Measurements from ENCODE around the gene ABHD4. TPM values are rescaled to one million over a fixed set of nuclear protein-coding genes. Genes with fewer than 3 reads are reported as not detected.

The ABHD4 gene
- total and polyA plus RNA-seq, 2 of the 4 experiments (the other 2 are of a cell fraction), result 5.0 to 22.0 TPM

- peaks cover 8% of the 10 kb centered on the region for H3K4me1 ChIP-seq (ENCODE audit: control insufficient read depth, insufficient read depth, low read length)
- no peak overlapping the region for H3K4me3 ChIP-seq (ENCODE audit: insufficient read depth, low read depth, low read length)
- intact Hi-C loops (cut with micrococcal nuclease) (loop anchor here (1.0 to 2.0 kb wide), 4 partner anchors 84 to 284 kb away; partner anchors contain the start of gene OXA1L), in situ Hi-C loops (cut with MboI; ENCODE audit: low sequenced_read_pairs) (loop anchor here (5.0 kb wide), 1 partner anchor 288 kb away; no protein-coding TSS in a partner anchor), dilution Hi-C loops (cut with HindIII; ENCODE audit: low sequenced_read_pairs, unreplicated experiment) (no loop called here)
- peaks cover 15% of the 10 kb centered on the region for H3K36me3 ChIP-seq (ENCODE audit: control insufficient read depth, insufficient read depth, low read length)
- H3K18ac ChIP-seq (ENCODE audit: low read depth, low read length), result no peak overlapping the region
- no peak overlapping the region for H4K91ac ChIP-seq (ENCODE audit: insufficient read depth, low read depth, low read length)
- CTCF ChIA-PET, result interaction anchor here (0.6 to 2.8 kb wide), 14 partner anchors 20 to 342 kb away, joined by 3 to 25 read pairs (median 6); partner anchors contain the start of genes ABHD4 and DAD1
- H3K27me3 ChIP-seq (ENCODE audit: control insufficient read depth, insufficient read depth, low read length), result no peaks in the 10 kb centered on the region
- no peaks in the 10 kb centered on the region for H3K9me3 ChIP-seq (ENCODE audit: control insufficient read depth, insufficient read depth, low read length)
- POLR2A ChIA-PET (ENCODE audit: unreplicated experiment), result no interaction called here
- H4K20me1 ChIP-seq (ENCODE audit: insufficient read depth, low read length), result peaks cover 16% of the 10 kb centered on the region
- no peak overlapping the region for H3K4me2 ChIP-seq (ENCODE audit: low read depth, low read length)
- no peak overlapping the region for H3K9ac ChIP-seq (ENCODE audit: low read depth, low read length)
- no peak overlapping the region for H2AFZ ChIP-seq (replicated peaks; ENCODE audit: low read length, poor library complexity)
- no peak overlapping the region for H3K14ac ChIP-seq (replicated peaks; ENCODE audit: low read depth, low read length)
- no peak overlapping the region for H3K23ac ChIP-seq (ENCODE audit: low read depth, low read length)
- H2BK20ac ChIP-seq (ENCODE audit: low read depth, low read length), result no peak overlapping the region
- no peak for ATAC-seq (ENCODE audit: low read depth)
- H3K9me1 ChIP-seq (ENCODE audit: insufficient read depth, low read length), result no peaks in the 10 kb centered on the region
- no peak overlapping the region for H3K4ac ChIP-seq (ENCODE audit: low read depth, low read length)
- DNase-seq, result no peak
- no peak overlapping the region for H4K5ac ChIP-seq (ENCODE audit: low read depth, low read length)
- H2BK5ac ChIP-seq (ENCODE audit: low read depth, low read length, poor library complexity, severe bottlenecking), result no peak overlapping the region
- no peak overlapping the region for H3K56ac ChIP-seq (ENCODE audit: extremely low read depth, insufficient read depth, low read length)
- H2BK15ac ChIP-seq (ENCODE audit: low read depth, low read length), result no peak overlapping the region
- H3K79me1 ChIP-seq (ENCODE audit: low read depth in 1 of 2, low read length in 2 of 2), result peaks cover 20 to 34% of the 10 kb centered on the region in 2 experiments
- H2AK9ac ChIP-seq (replicated peaks; ENCODE audit: low read depth, low read length, poor library complexity), result no peak overlapping the region
- no CpG with 5 or more reads among the region's 3 CpGs for WGBS, 2 experiments (ENCODE audit: extremely low coverage in 2 of 2, insufficient read length in 1 of 2)
- no peak overlapping the region for H2BK120ac ChIP-seq (ENCODE audit: low read depth, low read length)
- H2AK5ac ChIP-seq (ENCODE audit: low read depth, low read length), result no peak overlapping the region
- H4K8ac ChIP-seq (ENCODE audit: low read depth in 2 of 2, low read length in 2 of 2), result no peak overlapping the region
- BruUV-seq (replicated peaks), result no TSS peak
- TF ChIP-seq SMC3 (IDR thresholded peaks at IDR 0.05; ENCODE audit: low read depth, low read length) (no peak), BHLHE40 (IDR thresholded peaks at IDR 0.05; ENCODE audit: low read depth, low read length) (no peak), CHD1 (IDR thresholded peaks at IDR 0.05; ENCODE audit: low read depth, low read length) (no peak), RAD21 (IDR thresholded peaks at IDR 0.05; ENCODE audit: low read length) (no peak), MAFK (IDR thresholded peaks at IDR 0.05; ENCODE audit: low read depth, low read length) (no peak), MXI1 (IDR thresholded peaks at IDR 0.05; ENCODE audit: borderline replicate concordance, low read depth, low read length) (no peak), NFE2L2 (IDR thresholded peaks at IDR 0.05; ENCODE audit: low read depth, low read length) (no peak), CEBPB (IDR thresholded peaks at IDR 0.05; ENCODE audit: low read depth, low read length) (no peak)
- TF ChIP-seq, protein P1, sequence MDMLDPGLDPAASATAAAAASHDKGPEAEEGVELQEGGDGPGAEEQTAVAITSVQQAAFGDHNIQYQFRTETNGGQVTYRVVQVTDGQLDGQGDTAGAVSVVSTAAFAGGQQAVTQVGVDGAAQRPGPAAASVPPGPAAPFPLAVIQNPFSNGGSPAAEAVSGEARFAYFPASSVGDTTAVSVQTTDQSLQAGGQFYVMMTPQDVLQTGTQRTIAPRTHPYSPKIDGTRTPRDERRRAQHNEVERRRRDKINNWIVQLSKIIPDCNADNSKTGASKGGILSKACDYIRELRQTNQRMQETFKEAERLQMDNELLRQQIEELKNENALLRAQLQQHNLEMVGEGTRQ (IDR thresholded peaks at IDR 0.05; ENCODE audit: low read depth, low read length), result no peak
- H3K27ac ChIP-seq (ENCODE audit: insufficient read depth, low read length), result no peak overlapping the region
These were observed 28.4 kb upstream of the ABHD4 start for GRCh38 chr14:22569737-22570131.
